Pancreas (tissue), 10 donors: ENCODE data around the gene CTSW. TPM values are rescaled to one million over a fixed set of nuclear protein-coding genes. Genes with fewer than 3 reads are reported as not detected.
A peak's percentile ranks its signal among the peaks of the same experiment; 100 is the strongest.

ENCODE experiments used
- ATAC-seq, 4 donors: fragments of 200-7000 bp; cut with Tn5 transposase; one replicate each; pipeline versions ENCODE4 v1.8.0 to v1.9.1; 2020; ENCODE audit warnings: mild to moderate bottlenecking in 4 of 4, moderate library complexity in 4 of 4
- DNase-seq, 6 donors: peaks; one replicate each; pipeline ENCODE4 v3.0.0-alpha.2; 2020
- FAIRE-seq: peaks from 2 replicates; lab custom pipeline; 2012; peaks lifted over from hg19 to GRCh38; lab: Jason Lieb, UNC
- H3K27ac ChIP-seq, 4 donors: fragments of 200-600 bp; sonication (generic); 1 replicate in 3 of 4; 2 replicates in 1 of 4; pipeline versions ENCODE4 v1.5.0 to v1.8.0; 2020
- H3K27me3 ChIP-seq, 4 donors: fragments of 200-600 bp; one replicate each; pipeline ENCODE4 v1.8.0; 2021
- H3K36me3 ChIP-seq, 3 donors: fragments of 200-600 bp; sonication (generic) in 1 of 3; one replicate each; pipeline versions ENCODE4 v1.5.0 to v1.8.0; 2020 to 2021
- H3K4me1 ChIP-seq, 3 donors: fragments of 200-600 bp; one replicate each; pipeline ENCODE4 v1.8.0; 2021
- H3K4me3 ChIP-seq, 4 donors: fragments of 200-600 bp; sonication (generic) in 2 of 4; one replicate each; pipeline versions ENCODE4 v1.5.0 to v1.8.0; 2020 to 2021
- H3K9me3 ChIP-seq, 4 donors: fragments of 200-600 bp; one replicate each; pipeline ENCODE4 v1.8.0; 2021
- CTCF ChIP-seq, 4 donors: fragments of 200-600 bp; sonication (generic) in 3 of 4; IDR thresholded peaks; one replicate each; pipeline versions ENCODE4 v1.5.0 to v1.8.0; 2021; ENCODE audit warnings: antibody characterized with exemption in 4 of 4
- WGBS, 2 donors: extraction: QIAGEN DNeasy Blood & Tissue Kit; methylation state at CpG; one replicate each; pipeline ENCODE4 v1.1.7; 2013; 5-methylcytosine and 5-hydroxymethylcytosine counted together
- intact Hi-C, 3 donors: fragments of 100-400 bp; cut with DNase I; formaldehyde crosslinking; loops; one replicate each; pipeline versions ENCODE4 v1.11.1 to v1.14.2; 2022
- polyA plus RNA-seq, 2 donors: library from polyadenylated mRNA; stranded (reverse); fragments of 200-250 nt; gene quantifications; one replicate each; pipeline ENCODE4 v1.2.3, GENCODE V29; 2013
- total RNA-seq, 6 donors: library from RNA; stranded (reverse); fragmentation: NEBNext Ultra II Directional in 4 of 6; extraction: Animal tissue kit (Norgen Biotek cat#: 25700) in 4 of 6; gene quantifications; one replicate each; pipeline versions ENCODE4 v1.2.1 to v1.2.4, GENCODE V29; 2021 to 2023
- donor health status: healthy with polysubstance abuse.
- donor health status: DM: no; HTN: no; CAD: no; lungs with moderate emphysema.
- donor health status: DM: no; HTN: no; CAD: no.
- donor health status: control.
- donor health status: control.
- donor health status: Bipolar disorder and iron deficiency.
- donor health status: DM: yes; HTN: yes; CAD: no.
- donor health status: DM: no; HTN: no; CAD: no.
- donor health status: DM: no; HTN: no; CAD: no.
- donor health status: DM: yes; HTN: yes; CAD: no.

Gene CTSW
- total and polyA plus RNA-seq, 8 donors: 0.14 to 0.72 (median 0.46) TPM; not detected in 1

GRCh38 chr11:65927904-65928397, 48.3 kb downstream of the CTSW start:
- no peak overlapping the region for H3K4me3 ChIP-seq
- DNase-seq (no peak), FAIRE-seq (no peak), ATAC-seq (peak in 2 of 4 donors; percentile 58 to 69)
- 53 to 60% methylated on average over 9 of the region's 9 CpGs for WGBS, 2 donors
- intact Hi-C loops: no loop called here
- no peak overlapping the region for H3K27ac ChIP-seq
- TF ChIP-seq CTCF (IDR thresholded peaks at IDR 0.05): no peak
- H3K27me3 ChIP-seq: no peaks in the 10 kb centered on the region
- H3K4me1 ChIP-seq: no peaks in the 10 kb centered on the region
- no peaks in the 10 kb centered on the region for H3K36me3 ChIP-seq
- no peaks in the 10 kb centered on the region for H3K9me3 ChIP-seq

GRCh38 chr11:65928667-65929066, 49.0 kb downstream of the CTSW start:
- Histone ChIP-seq H3K9me3 (no peaks in the 10 kb centered on the region), H3K27me3 (no peaks in the 10 kb centered on the region), H3K27ac (no peak overlapping the region), H3K4me3 (no peak overlapping the region), H3K4me1 (no peaks in the 10 kb centered on the region), H3K36me3 (no peaks in the 10 kb centered on the region)
- TF ChIP-seq CTCF (IDR thresholded peaks at IDR 0.05): no peak
- intact Hi-C loops: no loop called here
- FAIRE-seq: no peak
- WGBS, 2 donors: 59 to 71% methylated on average over 6 of the region's 6 CpGs
- DNase-seq: no peak
- no peak for ATAC-seq

GRCh38 chr11:65931773-65932557, 52.3 kb downstream of the CTSW start:
- H3K27me3 ChIP-seq: no peaks in the 10 kb centered on the region
- H3K27ac ChIP-seq: no peak overlapping the region
- H3K9me3 ChIP-seq: no peaks in the 10 kb centered on the region
- no peak overlapping the region for H3K4me3 ChIP-seq
- no peak for FAIRE-seq
- no peaks in the 10 kb centered on the region for H3K36me3 ChIP-seq
- no peak for DNase-seq
- no peak for ATAC-seq
- H3K4me1 ChIP-seq: no peaks in the 10 kb centered on the region
- TF ChIP-seq CTCF (IDR thresholded peaks at IDR 0.05): no peak
- WGBS, 2 donors: 56 to 59% methylated on average over 13 of the region's 13 CpGs
- intact Hi-C loops: no loop called here

GRCh38 chr11:65932558-65932919, 52.9 kb downstream of the CTSW start:
- no peak for TF ChIP-seq CTCF (IDR thresholded peaks at IDR 0.05)
- Histone ChIP-seq H3K4me1 (no peaks in the 10 kb centered on the region), H3K27me3 (no peaks in the 10 kb centered on the region), H3K4me3 (no peak overlapping the region), H3K27ac (no peak overlapping the region), H3K9me3 (no peaks in the 10 kb centered on the region), H3K36me3 (no peaks in the 10 kb centered on the region)
- WGBS, 2 donors: 32 to 42% methylated on average over 9 of the region's 9 CpGs
- FAIRE-seq: no peak
- DNase-seq: no peak
- no peak for ATAC-seq
- intact Hi-C loops: no loop called here

Other genes starting within 250 kb of the CTSW start
- gene SIPA1, start 241.7 kb upstream of the CTSW start, total RNA-seq: 10 to 100 TPM; 11.2 to 38.2 (median 21.2) TPM
- gene SIPA1, start 241.7 kb upstream of the CTSW start, polyA plus RNA-seq: 10 to 100 TPM; 42.3 to 52.2 TPM
- 10 to 100 TPM; 29.8 to 42.2 (median 34.6) TPM for gene RELA, start 216.9 kb upstream of the CTSW start, total RNA-seq
- gene RELA, start 216.9 kb upstream of the CTSW start, polyA plus RNA-seq: 10 to 100 TPM; 37.3 to 46.6 TPM
- gene KAT5, start 167.6 kb upstream of the CTSW start, total RNA-seq: 10 to 100 TPM; 26.5 to 39.8 (median 35.0) TPM
- 10 to 100 TPM; 79.6 to 99.6 TPM for gene KAT5, start 167.6 kb upstream of the CTSW start, polyA plus RNA-seq
- gene RNASEH2C, start 159.0 kb upstream of the CTSW start, total RNA-seq: 10 to 100 TPM; 16.1 to 29.3 (median 20.4) TPM
- gene RNASEH2C, start 159.0 kb upstream of the CTSW start, polyA plus RNA-seq: 10 to 100 TPM; 37.1 to 49.3 TPM
- gene AP5B1, start 98.9 kb upstream of the CTSW start, total RNA-seq: 10 to 100 TPM; 10.2 to 12.7 (median 11.5) TPM
- 10 to 100 TPM in 1 of 2 donors, 1 to 10 TPM in 1; 4.2 to 10.4 TPM for gene AP5B1, start 98.9 kb upstream of the CTSW start, polyA plus RNA-seq
- gene OVOL1, start 92.8 kb upstream of the CTSW start, total RNA-seq: 1 to 10 TPM; 1.1 to 5.6 (median 1.8) TPM
- gene OVOL1, start 92.8 kb upstream of the CTSW start, polyA plus RNA-seq: 1 to 10 TPM; 1.9 TPM
- under 1 TPM in 4 of 6 donors, not detected in 2; 0.12 to 0.75 (median 0.43) TPM for gene SNX32, start 45.9 kb upstream of the CTSW start, total RNA-seq
- gene SNX32, start 45.9 kb upstream of the CTSW start, polyA plus RNA-seq: under 1 TPM; 0.23 to 0.30 TPM
- 100 to 1,000 TPM in 4 of 6 donors, 10 to 100 TPM in 2; 87.8 to 311 (median 148) TPM for gene CFL1, start 21.7 kb upstream of the CTSW start, total RNA-seq
- 100 to 1,000 TPM; 164 to 231 TPM for gene CFL1, start 21.7 kb upstream of the CTSW start, polyA plus RNA-seq
- 10 to 100 TPM; 12.7 to 29.5 (median 18.0) TPM for gene MUS81, start 19.4 kb upstream of the CTSW start, total RNA-seq
- gene MUS81, start 19.4 kb upstream of the CTSW start, polyA plus RNA-seq: 10 to 100 TPM; 60.7 to 62.6 TPM
- gene EFEMP2, start 7.0 kb upstream of the CTSW start, total RNA-seq: 10 to 100 TPM; 11.3 to 40.6 (median 14.9) TPM
- 10 to 100 TPM; 38.3 to 51.0 TPM for gene EFEMP2, start 7.0 kb upstream of the CTSW start, polyA plus RNA-seq
- 10 to 100 TPM; 18.0 to 28.5 (median 22.7) TPM for gene FIBP, start 8.6 kb downstream of the CTSW start, total RNA-seq
- gene FIBP, start 8.6 kb downstream of the CTSW start, polyA plus RNA-seq: 10 to 100 TPM; 35.0 to 56.2 TPM
- gene CCDC85B, start 10.8 kb downstream of the CTSW start, total RNA-seq: 10 to 100 TPM in 3 of 6 donors, 1 to 10 TPM in 3; 7.7 to 18.9 (median 10.1) TPM
- 10 to 100 TPM; 13.8 to 22.4 TPM for gene CCDC85B, start 10.8 kb downstream of the CTSW start, polyA plus RNA-seq
- 1 to 10 TPM in 1 of 6 donors, under 1 TPM in 5; 0.19 to 1.2 (median 0.45) TPM for gene FOSL1, start 20.6 kb downstream of the CTSW start, total RNA-seq
- gene FOSL1, start 20.6 kb downstream of the CTSW start, polyA plus RNA-seq: 1 to 10 TPM; 2.2 to 4.3 TPM
- gene C11orf68, start 39.2 kb downstream of the CTSW start, total RNA-seq: 10 to 100 TPM; 10.2 to 19.4 (median 13.4) TPM
- gene C11orf68, start 39.2 kb downstream of the CTSW start, polyA plus RNA-seq: 10 to 100 TPM; 14.3 to 20.8 TPM
- gene DRAP1, start 39.6 kb downstream of the CTSW start, total RNA-seq: 10 to 100 TPM; 20.4 to 31.7 (median 25.1) TPM
- gene DRAP1, start 39.6 kb downstream of the CTSW start, polyA plus RNA-seq: 10 to 100 TPM; 58.5 to 58.8 TPM
- gene TSGA10IP, start 65.6 kb downstream of the CTSW start, total RNA-seq: under 1 TPM in 1 of 6 donors, not detected in 5; 0.19 TPM
- gene TSGA10IP, start 65.6 kb downstream of the CTSW start, polyA plus RNA-seq: not detected
- gene SART1, start 81.9 kb downstream of the CTSW start, total RNA-seq: 10 to 100 TPM; 19.2 to 28.2 (median 22.0) TPM
- 10 to 100 TPM; 73.9 to 98.5 TPM for gene SART1, start 81.9 kb downstream of the CTSW start, polyA plus RNA-seq
- 10 to 100 TPM in 5 of 6 donors, 1 to 10 TPM in 1; 9.5 to 16.0 (median 12.2) TPM for gene EIF1AD, start 122.3 kb downstream of the CTSW start, total RNA-seq
- 10 to 100 TPM; 11.6 to 14.0 TPM for gene EIF1AD, start 122.3 kb downstream of the CTSW start, polyA plus RNA-seq
- gene BANF1, start 122.7 kb downstream of the CTSW start, total RNA-seq: 10 to 100 TPM; 47.5 to 99.0 (median 77.4) TPM
- gene BANF1, start 122.7 kb downstream of the CTSW start, polyA plus RNA-seq: 100 to 1,000 TPM; 107 to 146 TPM
- under 1 TPM in 3 of 6 donors, not detected in 3; 0.22 to 0.94 (median 0.64) TPM for gene CST6, start 132.2 kb downstream of the CTSW start, total RNA-seq
- gene CST6, start 132.2 kb downstream of the CTSW start, polyA plus RNA-seq: under 1 TPM in 1 of 2 donors, not detected in 1; 0.80 TPM
- under 1 TPM in 2 of 6 donors, not detected in 4; 0.06 to 0.41 TPM for gene CATSPER1, start 146.6 kb downstream of the CTSW start, total RNA-seq
- gene CATSPER1, start 146.6 kb downstream of the CTSW start, polyA plus RNA-seq: under 1 TPM; 0.27 to 0.38 TPM
- under 1 TPM in 5 of 6 donors, not detected in 1; 0.20 to 0.83 (median 0.43) TPM for gene GAL3ST3, start 169.3 kb downstream of the CTSW start, total RNA-seq
- gene GAL3ST3, start 169.3 kb downstream of the CTSW start, polyA plus RNA-seq: 1 to 10 TPM in 1 of 2 donors, under 1 TPM in 1; 0.27 to 1.8 TPM
- 100 to 1,000 TPM in 1 of 6 donors, 10 to 100 TPM in 5; 64.4 to 118 (median 83.3) TPM for gene SF3B2, start 172.5 kb downstream of the CTSW start, total RNA-seq
- gene SF3B2, start 172.5 kb downstream of the CTSW start, polyA plus RNA-seq: 10 to 100 TPM; 75.8 to 99.0 TPM
- 10 to 100 TPM; 19.6 to 61.0 (median 28.8) TPM for gene PACS1, start 190.4 kb downstream of the CTSW start, total RNA-seq
- 10 to 100 TPM; 16.9 to 27.1 TPM for gene PACS1, start 190.4 kb downstream of the CTSW start, polyA plus RNA-seq